ENCODE results near the gene MAMLD1. TPM values are rescaled to one million over a fixed set of nuclear protein-coding genes. Genes with fewer than 3 reads are reported as not detected.
A peak's percentile ranks its signal among the peaks of the same experiment; 100 is the strongest.

MAMLD1 gene, protein sequence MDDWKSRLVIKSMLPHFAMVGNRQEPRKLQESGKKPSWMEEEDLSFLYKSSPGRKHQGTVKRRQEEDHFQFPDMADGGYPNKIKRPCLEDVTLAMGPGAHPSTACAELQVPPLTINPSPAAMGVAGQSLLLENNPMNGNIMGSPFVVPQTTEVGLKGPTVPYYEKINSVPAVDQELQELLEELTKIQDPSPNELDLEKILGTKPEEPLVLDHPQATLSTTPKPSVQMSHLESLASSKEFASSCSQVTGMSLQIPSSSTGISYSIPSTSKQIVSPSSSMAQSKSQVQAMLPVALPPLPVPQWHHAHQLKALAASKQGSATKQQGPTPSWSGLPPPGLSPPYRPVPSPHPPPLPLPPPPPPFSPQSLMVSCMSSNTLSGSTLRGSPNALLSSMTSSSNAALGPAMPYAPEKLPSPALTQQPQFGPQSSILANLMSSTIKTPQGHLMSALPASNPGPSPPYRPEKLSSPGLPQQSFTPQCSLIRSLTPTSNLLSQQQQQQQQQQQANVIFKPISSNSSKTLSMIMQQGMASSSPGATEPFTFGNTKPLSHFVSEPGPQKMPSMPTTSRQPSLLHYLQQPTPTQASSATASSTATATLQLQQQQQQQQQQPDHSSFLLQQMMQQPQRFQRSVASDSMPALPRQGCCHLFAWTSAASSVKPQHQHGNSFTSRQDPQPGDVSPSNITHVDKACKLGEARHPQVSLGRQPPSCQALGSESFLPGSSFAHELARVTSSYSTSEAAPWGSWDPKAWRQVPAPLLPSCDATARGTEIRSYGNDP
- total RNA-seq (2021; fragmentation: NEBNext Ultra II Directional; extraction: Animal tissue kit (Norgen Biotek cat#: 25700)) (0.09 and 0.11 TPM in 2 replicates), polyA plus RNA-seq (2011; rRNA removed) (0.20 and 0.26 TPM in 2 replicates), polyA minus RNA-seq (2011; rRNA and poly(A)+ RNA removed) (0.20 and 0.38 TPM in 2 replicates)
- polyA plus RNA-seq (2011; cell fraction: cytosol; rRNA removed): 0.21 TPM
- polyA plus RNA-seq (2011; cell fraction: nucleus; rRNA removed): 0.37 TPM
- 0.15 to 0.21 TPM (median 0.16 TPM) in 4 replicates for polyA plus RNA-seq (2012, experiment 1 of 2)
- polyA plus RNA-seq (2012, experiment 2 of 2): 0.13 TPM
- 0.10 TPM for polyA plus RNA-seq (2013, experiment 1 of 2)
- 0.07 TPM for polyA plus RNA-seq (2013, experiment 2 of 2)
- not detected for polyA minus RNA-seq (2011; cell fraction: cytosol; rRNA and poly(A)+ RNA removed)
- 0.90 TPM for polyA minus RNA-seq (2011; cell fraction: nucleus; rRNA and poly(A)+ RNA removed)
- long read RNA-seq, experiment 1: 0 reads
- long read RNA-seq, experiment 2: 0 reads

DNA sequence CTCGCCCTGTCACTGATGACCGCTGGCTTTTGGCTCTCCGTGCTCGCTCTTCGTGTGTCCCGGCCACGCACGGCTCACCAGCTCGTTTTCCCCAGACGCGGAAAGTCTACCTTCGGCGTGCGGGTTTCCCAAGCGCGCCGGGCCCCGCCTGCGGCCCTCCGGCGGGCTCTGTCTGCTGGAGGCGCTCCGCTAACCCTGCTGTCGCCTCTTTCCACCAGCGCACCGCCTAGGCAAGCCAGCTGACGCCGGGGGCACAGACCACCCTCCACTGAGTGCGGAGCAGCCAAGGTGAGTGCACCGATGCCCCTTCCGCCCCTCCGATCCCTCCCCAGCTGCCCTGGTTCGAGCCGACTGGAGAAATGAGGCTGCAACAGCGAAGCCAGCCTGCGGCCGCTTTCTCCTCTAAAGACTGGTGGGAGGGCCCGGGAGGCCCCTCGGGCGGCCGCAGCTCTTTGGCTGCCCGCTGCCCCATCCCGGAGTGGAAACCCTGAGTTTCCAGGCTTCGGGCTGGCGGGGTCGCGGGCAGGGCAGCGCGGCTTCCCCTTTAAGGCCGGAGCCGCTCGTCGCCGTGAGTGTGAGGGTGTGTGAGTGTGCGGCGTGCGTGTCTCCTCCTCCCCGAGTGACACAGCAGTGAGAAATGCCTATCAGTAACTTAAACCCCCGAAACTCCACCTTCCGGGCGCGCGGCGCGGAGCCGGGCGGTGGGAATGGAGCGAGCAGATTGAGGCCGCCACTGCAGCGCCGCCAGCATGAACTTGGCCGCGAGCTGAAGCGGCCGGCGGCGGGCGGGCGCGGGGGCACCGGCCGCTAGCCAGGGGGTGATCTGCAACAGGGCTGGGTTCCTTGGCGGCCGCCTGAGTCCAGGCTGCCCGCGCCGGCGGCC is at the start of gene MAMLD1:
Gene MAMLD1, plus strand, starts transcription at position 719 of the 883 bp plus-strand sequence. CDS start 82,200 bp downstream, outside the sequence.
- no peaks in the 10 kb centered on the region for H3K79me2 ChIP-seq (ENCODE audit: control insufficient read depth in 1 of 2, insufficient read depth in 2 of 2, low read length in 2 of 2)
- CTCF ChIA-PET (ENCODE audit: partially characterized antibody): interaction anchor here (0.7 to 3.6 kb wide), 8 partner anchors 70 to 425 kb away, joined by 3 to 12 read pairs (median 4); partner anchors contain the start of gene EOLA2
- POLR2A ChIA-PET (ENCODE audit: partially characterized antibody): no interaction called here
- H2BK120ac ChIP-seq (replicated peaks; ENCODE audit: low read depth, low read length): no peak within 1 kb of the TSS
- H3K27ac ChIP-seq (ENCODE audit: low read depth, low read length): no peak within 1 kb of the TSS
- H3K14ac ChIP-seq (ENCODE audit: insufficient read length): no peak within 1 kb of the TSS
- no peak within 1 kb of the TSS; the same call in 1 of the 2 replicates for H3K18ac ChIP-seq (ENCODE audit: extremely low read depth, low read length)
- WGBS, 2 experiments (ENCODE audit: extremely low coverage in 1 of 2, insufficient coverage in 1 of 2, insufficient read length in 1 of 2, insufficient replicate concordance in 2 of 2, low coverage in 1 of 2, low lambda C conversion rate in 2 of 2, missing lambda C conversion rate in 1 of 2): 6% methylated on average over 6 of the region's 88 CpGs; no CpG with 5 or more reads in 1 of the 2 experiments
- H2BK20ac ChIP-seq (ENCODE audit: low read length): no peak within 1 kb of the TSS
- H2AK5ac ChIP-seq (ENCODE audit: low read depth, low read length): no peak within 1 kb of the TSS
- H4K8ac ChIP-seq (ENCODE audit: extremely low read depth, insufficient read depth, low read length): no peak within 1 kb of the TSS; the same call in 1 of the 2 replicates
- no peaks in the 10 kb centered on the region for H3K36me3 ChIP-seq (ENCODE audit: control insufficient read depth in 2 of 4, insufficient read depth in 4 of 4, low read length in 3 of 4)
- DNase-seq (ENCODE audit: low read depth in 1 of 2, low spot score in 2 of 2) (peak in 1 of 2 experiments; percentile 47), FAIRE-seq (no peak)
- no peaks in the 10 kb centered on the region for H3K79me1 ChIP-seq (ENCODE audit: low read depth, low read length)
- peak within 1 kb of the TSS; percentile 40 to 66 (median 46) for H3K4me3 ChIP-seq (ENCODE audit: extremely low read depth in 1 of 4, insufficient read depth in 2 of 4, low read depth in 3 of 4, low read length in 4 of 4)
- no peak within 1 kb of the TSS for H3K4ac ChIP-seq (replicated peaks; ENCODE audit: insufficient read length, low read depth, low read length)
- H3K23ac ChIP-seq (ENCODE audit: insufficient read length): no peak within 1 kb of the TSS
- no peaks in the 10 kb centered on the region for H4K20me1 ChIP-seq (replicated peaks in 1 of 2; ENCODE audit: control insufficient read depth in 1 of 2, insufficient read depth in 2 of 2, low read length in 2 of 2)
- TF ChIP-seq RNF2 (IDR thresholded peaks at IDR 0.05; ENCODE audit: borderline replicate concordance, low read depth, low read length, missing control alignments, poor library complexity, severe bottlenecking): peak; percentile 67
- no peak for TF ChIP-seq BACH1 (IDR thresholded peaks at IDR 0.05; ENCODE audit: low read length)
- TF ChIP-seq EZH2 (IDR thresholded peaks at IDR 0.05; ENCODE audit: low read depth, low read length, severe bottlenecking): peak; percentile 74
- TF ChIP-seq SUZ12 (IDR thresholded peaks at IDR 0.05; ENCODE audit: low read length): peak; percentile 76
- H3K4me1 ChIP-seq (replicated peaks in 1 of 4; ENCODE audit: control insufficient read depth in 3 of 4, insufficient read depth in 4 of 4, low read length in 3 of 4): peaks cover 0 to 8% (median 4%) of the 10 kb centered on the region in 4 experiments; a peak in 5 of 7 replicates
- no peak within 1 kb of the TSS for H3K56ac ChIP-seq (replicated peaks; ENCODE audit: insufficient read length, low read depth, low read length)
- no peak within 1 kb of the TSS for H4K5ac ChIP-seq (ENCODE audit: insufficient read length, low read depth, low read length)
- H3K9ac ChIP-seq (replicated peaks in 1 of 4; ENCODE audit: extremely low read depth in 1 of 4, low read depth in 3 of 4, low read length in 3 of 4): no peak within 1 kb of the TSS; a peak in 1 of 7 replicates
- no peak within 1 kb of the TSS for H2BK5ac ChIP-seq (ENCODE audit: low read depth, low read length)
- no peaks in the 10 kb centered on the region for H3K9me3 ChIP-seq (ENCODE audit: insufficient read depth in 2 of 2, low read depth in 1 of 2, low read length in 1 of 2)
- H3K27me3 ChIP-seq (replicated peaks in 1 of 4; ENCODE audit: control insufficient read depth in 3 of 4, extremely low read depth in 1 of 4, insufficient read depth in 3 of 4, low read length in 3 of 4): peaks cover 38 to 72% (median 65%) of the 10 kb centered on the region in 4 experiments
- no peak within 1 kb of the TSS for H2BK15ac ChIP-seq (ENCODE audit: low read length)
- 0 out of 2 replicates have a peak within 1 kb of the TSS, but pooled peaks have one; percentile 62 for H2AFZ ChIP-seq (ENCODE audit: low read length)
- H4K91ac ChIP-seq (replicated peaks; ENCODE audit: insufficient read length, low read length): no peak within 1 kb of the TSS
- peak within 1 kb of the TSS; percentile 90 to 95 for H3K4me2 ChIP-seq (ENCODE audit: insufficient read depth in 1 of 2, low read depth in 2 of 2, low read length in 2 of 2)
- H2BK12ac ChIP-seq (ENCODE audit: low read depth, low read length): no peak within 1 kb of the TSS
- H3K23me2 ChIP-seq (ENCODE audit: low read depth, low read length): peaks cover 13% of the 10 kb centered on the region; the same call in 1 of the 2 replicates
